K562 (cell line): Measurements from ENCODE around the gene NFIB. TPM values are rescaled to one million over a fixed set of nuclear protein-coding genes. Genes with fewer than 3 reads are reported as not detected.

Source experiments
- LCOR ChIP-seq: sonication (generic); formaldehyde crosslinking; IDR thresholded peaks from 2 replicates; pipeline ENCODE4 v1.8.0; 2022; ENCODE audit warnings: mild to moderate bottlenecking, missing genetic modification reagents
- NONO ChIP-seq, 2 experiments: fragments of 200-400 bp in 1 of 2; fragments of 450-650 bp in 1 of 2; formaldehyde crosslinking in 1 of 2; IDR thresholded peaks; 2 replicates each; pipeline ENCODE4 v1.6.1; 2017; ENCODE audit warnings: low read depth in 2 of 2, mild to moderate bottlenecking in 2 of 2, moderate library complexity in 2 of 2, low read length in 1 of 2
- SMARCA4 ChIP-seq: fragments of 450-650 bp; IDR thresholded peaks from 2 replicates; pipeline ENCODE4 v1.6.1; 2016
- ZKSCAN1 ChIP-seq: fragments of 150-350 bp; IDR thresholded peaks from 2 replicates; pipeline ENCODE4 v1.6.1; 2016; ENCODE audit warnings: low read depth, low read length
- ZNF121 ChIP-seq: sonication (generic); formaldehyde crosslinking; conservative IDR thresholded peaks from 2 replicates; pipeline ENCODE4 v1.8.0; 2022; ENCODE audit warnings: missing genetic modification reagents
- ZNF584 ChIP-seq: fragments of 200-800 bp; sonication (Bioruptor generic); IDR thresholded peaks from 2 replicates; pipeline ENCODE4 v1.6.1; 2016; ENCODE audit warnings: low read depth, mild to moderate bottlenecking, missing genetic modification characterization, missing compliant biosample characterization
- polyA plus RNA-seq, 8 experiments: library from polyadenylated mRNA; depleted of rRNA in 4 of 8; stranded (reverse) in 5 of 8; unstranded in 3 of 8; fragments of >200 nt; fragmentation: Nextera tagmentation in 2 of 8; fragmentation: Illumina TruSeq in 1 of 8; extraction: Ambion mirVana in 2 of 8; extraction: Trizol in 1 of 8; gene quantifications; 2 replicates each; pipeline versions ENCODE4 v1.2.1 to v1.2.3, GENCODE V29; 2011 to 2014; ENCODE audit warnings: inconsistent platforms in 1 of 8, missing spikeins in 1 of 8
- total RNA-seq, 7 experiments: library from RNA; depleted of rRNA in 6 of 7; stranded (reverse); fragments of >200 nt in 6 of 7; fragmentation: Illumina TruSeq in 2 of 7; extraction: Trizol in 2 of 7; gene quantifications; 2 replicates each; pipeline versions ENCODE4 v1.2.1 to v1.2.3, GENCODE V29; 2011 to 2021; ENCODE audit warnings: low replicate concordance in 1 of 7
- TF ChIP-seq, protein P1 (sequence below): fragments of 250-450 bp; sonication (Bioruptor Pico); IDR thresholded peaks from 2 replicates; pipeline ENCODE4 v1.4.0; 2020; ENCODE audit warnings: mild to moderate bottlenecking
- TF ChIP-seq, protein P2 (sequence below): fragments of 250-450 bp; sonication (Bioruptor Pico); IDR thresholded peaks from 2 replicates; pipeline ENCODE4 v1.5.0; 2021; ENCODE audit warnings: mild to moderate bottlenecking, borderline replicate concordance
- TF ChIP-seq, protein P3 (sequence below), 2 experiments: fragments of 450-650 bp; formaldehyde crosslinking in 1 of 2; IDR thresholded peaks; 2 replicates each; pipeline versions ENCODE4 v1.4.0 to v1.6.1; 2014 to 2020; ENCODE audit warnings: mild to moderate bottlenecking in 2 of 2, borderline replicate concordance in 1 of 2, low read depth in 1 of 2

Gene NFIB
- total and polyA plus RNA-seq, 9 of the 15 experiments (the other 6 are each of a cell fraction or from before 2014, with no cell fraction given), result 1.2 to 3.3 (median 1.9) TPM

DNA sequence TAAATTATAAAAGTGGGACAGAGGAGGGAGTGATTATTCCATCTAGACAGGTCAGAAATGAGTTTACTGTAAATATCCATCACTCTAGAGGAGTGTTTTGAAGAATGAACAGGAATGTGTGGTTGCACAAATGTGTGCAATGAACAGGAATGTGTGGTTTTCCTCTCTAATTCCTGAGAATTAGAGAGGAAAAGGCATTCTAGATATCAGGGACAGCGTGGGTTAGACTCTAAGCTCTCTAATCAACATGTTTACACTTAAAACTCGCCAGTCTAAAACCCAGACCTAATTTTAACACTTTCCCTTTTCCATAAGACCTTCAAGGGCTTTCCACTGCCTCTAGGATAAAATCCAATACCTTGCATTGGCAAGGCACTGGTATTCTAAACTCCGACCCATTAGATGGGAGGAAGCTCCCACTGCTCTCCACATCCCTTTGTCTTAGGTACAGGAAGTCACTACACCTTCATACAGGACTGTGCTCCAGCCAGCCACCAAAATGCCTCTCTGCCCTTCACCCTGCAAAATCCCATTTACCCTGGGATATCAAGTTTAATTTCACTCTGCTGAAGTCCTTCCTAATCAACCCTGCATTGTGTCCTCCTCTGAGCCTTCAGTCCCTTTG, 67.9 kb downstream of the NFIB start (continued):
- TF ChIP-seq NONO (IDR thresholded peaks at IDR 0.05; ENCODE audit: low read depth in 2 of 2, low read length in 1 of 2), result no peak
- TF ChIP-seq ZNF121, result no peak
- TF ChIP-seq, protein P1, sequence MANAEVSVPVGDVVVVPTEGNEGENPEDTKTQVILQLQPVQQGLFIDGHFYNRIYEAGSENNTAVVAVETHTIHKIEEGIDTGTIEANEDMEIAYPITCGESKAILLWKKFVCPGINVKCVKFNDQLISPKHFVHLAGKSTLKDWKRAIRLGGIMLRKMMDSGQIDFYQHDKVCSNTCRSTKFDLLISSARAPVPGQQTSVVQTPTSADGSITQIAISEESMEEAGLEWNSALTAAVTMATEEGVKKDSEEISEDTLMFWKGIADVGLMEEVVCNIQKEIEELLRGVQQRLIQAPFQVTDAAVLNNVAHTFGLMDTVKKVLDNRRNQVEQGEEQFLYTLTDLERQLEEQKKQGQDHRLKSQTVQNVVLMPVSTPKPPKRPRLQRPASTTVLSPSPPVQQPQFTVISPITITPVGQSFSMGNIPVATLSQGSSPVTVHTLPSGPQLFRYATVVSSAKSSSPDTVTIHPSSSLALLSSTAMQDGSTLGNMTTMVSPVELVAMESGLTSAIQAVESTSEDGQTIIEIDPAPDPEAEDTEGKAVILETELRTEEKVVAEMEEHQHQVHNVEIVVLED (CRISPR knock-in tag), result no peak
- TF ChIP-seq ZKSCAN1, result no peak
- no peak for TF ChIP-seq SMARCA4
- TF ChIP-seq, protein P2, sequence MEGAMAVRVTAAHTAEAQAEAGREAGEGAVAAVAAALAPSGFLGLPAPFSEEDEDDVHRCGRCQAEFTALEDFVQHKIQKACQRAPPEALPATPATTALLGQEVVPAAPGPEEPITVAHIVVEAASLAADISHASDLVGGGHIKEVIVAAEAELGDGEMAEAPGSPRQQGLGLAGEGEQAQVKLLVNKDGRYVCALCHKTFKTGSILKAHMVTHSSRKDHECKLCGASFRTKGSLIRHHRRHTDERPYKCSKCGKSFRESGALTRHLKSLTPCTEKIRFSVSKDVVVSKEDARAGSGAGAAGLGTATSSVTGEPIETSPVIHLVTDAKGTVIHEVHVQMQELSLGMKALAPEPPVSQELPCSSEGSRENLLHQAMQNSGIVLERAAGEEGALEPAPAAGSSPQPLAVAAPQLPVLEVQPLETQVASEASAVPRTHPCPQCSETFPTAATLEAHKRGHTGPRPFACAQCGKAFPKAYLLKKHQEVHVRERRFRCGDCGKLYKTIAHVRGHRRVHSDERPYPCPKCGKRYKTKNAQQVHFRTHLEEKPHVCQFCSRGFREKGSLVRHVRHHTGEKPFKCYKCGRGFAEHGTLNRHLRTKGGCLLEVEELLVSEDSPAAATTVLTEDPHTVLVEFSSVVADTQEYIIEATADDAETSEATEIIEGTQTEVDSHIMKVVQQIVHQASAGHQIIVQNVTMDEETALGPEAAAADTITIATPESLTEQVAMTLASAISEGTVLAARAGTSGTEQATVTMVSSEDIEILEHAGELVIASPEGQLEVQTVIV (CRISPR knock-in tag), result no peak
- TF ChIP-seq ZNF584 (CRISPR knock-in tag), result no peak
- TF ChIP-seq, protein P3, sequence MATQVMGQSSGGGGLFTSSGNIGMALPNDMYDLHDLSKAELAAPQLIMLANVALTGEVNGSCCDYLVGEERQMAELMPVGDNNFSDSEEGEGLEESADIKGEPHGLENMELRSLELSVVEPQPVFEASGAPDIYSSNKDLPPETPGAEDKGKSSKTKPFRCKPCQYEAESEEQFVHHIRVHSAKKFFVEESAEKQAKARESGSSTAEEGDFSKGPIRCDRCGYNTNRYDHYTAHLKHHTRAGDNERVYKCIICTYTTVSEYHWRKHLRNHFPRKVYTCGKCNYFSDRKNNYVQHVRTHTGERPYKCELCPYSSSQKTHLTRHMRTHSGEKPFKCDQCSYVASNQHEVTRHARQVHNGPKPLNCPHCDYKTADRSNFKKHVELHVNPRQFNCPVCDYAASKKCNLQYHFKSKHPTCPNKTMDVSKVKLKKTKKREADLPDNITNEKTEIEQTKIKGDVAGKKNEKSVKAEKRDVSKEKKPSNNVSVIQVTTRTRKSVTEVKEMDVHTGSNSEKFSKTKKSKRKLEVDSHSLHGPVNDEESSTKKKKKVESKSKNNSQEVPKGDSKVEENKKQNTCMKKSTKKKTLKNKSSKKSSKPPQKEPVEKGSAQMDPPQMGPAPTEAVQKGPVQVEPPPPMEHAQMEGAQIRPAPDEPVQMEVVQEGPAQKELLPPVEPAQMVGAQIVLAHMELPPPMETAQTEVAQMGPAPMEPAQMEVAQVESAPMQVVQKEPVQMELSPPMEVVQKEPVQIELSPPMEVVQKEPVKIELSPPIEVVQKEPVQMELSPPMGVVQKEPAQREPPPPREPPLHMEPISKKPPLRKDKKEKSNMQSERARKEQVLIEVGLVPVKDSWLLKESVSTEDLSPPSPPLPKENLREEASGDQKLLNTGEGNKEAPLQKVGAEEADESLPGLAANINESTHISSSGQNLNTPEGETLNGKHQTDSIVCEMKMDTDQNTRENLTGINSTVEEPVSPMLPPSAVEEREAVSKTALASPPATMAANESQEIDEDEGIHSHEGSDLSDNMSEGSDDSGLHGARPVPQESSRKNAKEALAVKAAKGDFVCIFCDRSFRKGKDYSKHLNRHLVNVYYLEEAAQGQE (IDR thresholded peaks at IDR 0.05; ENCODE audit: borderline replicate concordance), result no peak
- TF ChIP-seq, protein P3 (CRISPR knock-in tag; IDR thresholded peaks at IDR 0.05; ENCODE audit: low read depth), result no peak
- TF ChIP-seq LCOR (CRISPR knock-in tag), result no peak
